Measurements from ENCODE around the gene TOR1B.

Gene TOR1B

DNA sequence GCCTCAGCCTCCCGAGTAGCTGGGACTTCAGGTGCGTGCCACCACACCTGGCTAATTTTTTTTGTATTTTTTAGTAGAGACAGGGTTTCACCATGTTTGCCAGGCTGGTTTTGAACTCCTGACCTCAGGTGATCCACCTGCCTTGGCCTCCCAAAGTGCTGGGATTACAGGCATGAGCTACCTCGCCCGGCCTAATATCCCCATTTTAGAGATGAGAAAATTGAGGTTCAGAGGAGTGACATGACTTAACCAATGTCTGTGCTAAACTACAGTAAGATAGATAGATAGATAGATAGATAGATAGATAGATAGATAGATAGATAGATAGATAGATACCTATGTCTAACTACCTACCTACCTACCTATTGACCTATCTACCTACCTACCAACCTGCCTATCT is 26.9 kb upstream of the TOR1B start:
- in situ Hi-C loops (cut with MboI; ENCODE audit: low sequenced_read_pairs), result loop anchor here (25.0 kb wide), 1 partner anchor 639 kb away; no protein-coding TSS in a partner anchor

DNA sequence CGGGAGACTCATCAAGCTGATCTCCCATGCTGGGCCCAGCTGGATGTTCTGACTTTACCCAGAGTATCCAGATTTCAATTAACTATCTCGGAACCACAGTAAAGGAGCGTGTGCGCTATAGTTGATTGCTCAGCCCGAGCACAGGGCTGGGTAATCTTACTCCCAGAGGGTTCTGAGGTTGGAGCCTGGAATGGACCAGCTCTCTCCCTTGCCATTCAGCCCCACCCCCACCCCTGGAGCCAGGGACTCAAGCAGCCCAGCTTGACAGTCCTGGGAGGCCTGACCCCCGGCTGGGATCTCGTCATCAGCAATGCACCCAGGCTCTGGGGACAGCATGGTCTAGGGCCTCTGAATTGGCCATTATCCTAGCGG is 26.4 kb upstream of the TOR1B start:
- in situ Hi-C loops (cut with MboI; ENCODE audit: low sequenced_read_pairs), result loop anchor here (25.0 kb wide), 1 partner anchor 639 kb away; no protein-coding TSS in a partner anchor

DNA sequence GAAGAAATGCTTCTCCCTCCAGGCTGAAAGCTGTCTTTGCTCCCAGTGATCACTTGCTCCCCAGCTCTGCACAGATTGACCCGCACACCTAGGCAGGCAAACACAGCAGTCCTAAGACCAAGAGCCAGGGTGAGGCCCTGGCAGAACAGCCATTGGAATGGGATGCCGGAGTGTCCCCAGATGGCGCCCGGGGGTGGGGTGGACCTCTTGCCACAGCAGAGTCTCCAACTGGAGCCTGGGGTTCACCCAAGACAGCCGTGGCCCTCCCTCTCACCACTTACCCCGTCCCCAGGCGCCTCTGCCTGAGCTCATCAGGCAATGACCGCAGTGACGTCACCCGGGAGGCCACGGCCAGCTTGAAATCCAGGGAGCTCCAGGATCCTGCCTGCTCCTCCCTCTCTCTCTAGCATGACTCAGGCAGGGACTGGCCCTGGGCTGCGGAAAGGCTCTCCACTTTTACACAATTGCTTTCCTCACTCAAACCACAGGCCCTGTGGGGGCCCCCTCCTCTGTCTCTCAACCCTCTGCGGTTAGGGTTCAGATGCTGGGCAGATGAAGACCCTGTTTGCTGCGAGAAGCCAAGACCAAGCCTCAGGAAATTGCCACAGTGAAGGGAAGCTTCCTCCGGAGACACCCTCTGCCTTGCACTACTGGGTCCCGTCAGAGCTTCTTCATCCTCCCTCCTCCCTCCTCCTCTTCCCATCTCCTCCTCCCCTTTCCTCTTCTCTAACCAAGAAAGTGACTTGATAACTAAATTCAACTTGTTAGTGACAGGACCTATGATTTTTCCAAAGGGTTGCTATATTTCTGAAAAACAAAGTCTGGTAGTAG is 25.8 kb upstream of the TOR1B start:
- in situ Hi-C loops (cut with MboI; ENCODE audit: low sequenced_read_pairs), result loop anchor here (25.0 kb wide), 1 partner anchor 640 kb away; no protein-coding TSS in a partner anchor

DNA sequence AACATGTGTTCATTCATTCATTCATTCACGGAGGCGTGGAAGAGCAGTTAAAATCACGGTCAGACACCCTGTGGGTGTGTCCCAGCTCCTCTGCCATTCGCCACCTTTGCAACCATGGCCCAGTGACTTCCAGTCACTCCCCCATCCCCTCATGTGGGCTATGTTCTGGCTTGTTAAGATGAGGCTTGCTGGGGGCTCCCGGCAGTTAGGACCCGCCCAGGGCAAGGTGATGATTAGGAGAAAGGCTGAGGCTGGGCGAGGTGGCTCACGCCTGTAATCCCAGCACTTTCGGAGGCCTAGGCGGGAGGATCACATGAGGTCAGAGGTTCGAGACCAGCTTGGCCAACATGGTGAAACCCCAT is 25.2 kb upstream of the TOR1B start:
- in situ Hi-C loops (cut with MboI; ENCODE audit: low sequenced_read_pairs), result loop anchor here (25.0 kb wide), 1 partner anchor 640 kb away; no protein-coding TSS in a partner anchor

DNA sequence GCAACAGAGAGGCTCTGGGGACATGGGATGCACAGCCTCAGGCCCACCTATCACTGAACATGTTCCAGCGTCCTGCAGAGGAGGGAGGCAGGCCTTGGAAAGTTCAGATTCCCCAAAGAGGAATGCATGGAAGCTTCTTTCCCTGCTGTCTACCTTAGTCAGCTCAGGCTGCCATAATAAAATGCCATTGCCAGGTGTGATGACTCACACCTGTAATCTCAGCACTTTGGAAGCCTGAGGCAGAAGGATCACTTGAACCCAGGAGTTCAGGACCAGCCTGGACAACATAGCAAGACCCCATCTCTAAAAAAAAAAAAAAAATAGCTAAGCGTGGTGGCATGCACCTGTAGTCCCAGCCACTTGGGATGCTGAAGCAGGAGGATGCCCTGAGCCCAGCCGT is 24.5 kb upstream of the TOR1B start:
- in situ Hi-C loops (cut with MboI; ENCODE audit: low sequenced_read_pairs), result loop anchor here (25.0 kb wide), 1 partner anchor 641 kb away; no protein-coding TSS in a partner anchor

DNA sequence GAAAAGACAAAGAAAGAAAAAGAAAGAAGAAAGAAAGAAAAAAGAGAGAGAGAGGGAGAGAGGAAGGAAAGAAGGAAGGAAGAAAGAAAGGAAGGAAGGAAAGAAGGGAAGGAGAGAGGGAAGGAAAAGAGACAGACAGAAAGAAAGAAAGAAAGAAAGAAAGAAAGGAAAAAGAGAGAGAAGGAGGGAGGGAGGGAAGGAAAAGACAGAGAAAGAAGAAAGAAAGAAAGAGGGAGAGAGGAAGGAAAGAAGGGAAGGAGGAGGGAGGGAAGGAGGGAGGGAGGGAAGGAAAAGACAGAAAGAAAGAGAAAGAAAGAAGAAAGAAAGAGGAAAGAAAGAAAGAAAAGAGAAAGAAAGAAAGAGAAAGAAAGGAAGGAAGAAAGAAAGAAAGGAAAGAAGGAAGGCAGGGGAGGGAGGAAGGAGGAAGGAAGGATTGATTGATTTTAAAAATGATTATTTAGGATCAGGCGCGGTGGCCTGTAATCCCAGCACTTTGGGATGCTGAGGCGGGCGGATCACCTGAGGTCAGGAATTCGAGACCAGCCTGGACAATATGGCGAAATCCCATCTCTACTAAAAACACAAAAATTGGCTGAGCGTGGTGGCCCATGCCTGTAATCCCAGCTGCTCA is 23.3 kb upstream of the TOR1B start:
- in situ Hi-C loops (cut with MboI; ENCODE audit: low sequenced_read_pairs), result loop anchor here (5.0 to 25.0 kb wide), 3 partner anchors 42 to 642 kb away; no protein-coding TSS in a partner anchor

DNA sequence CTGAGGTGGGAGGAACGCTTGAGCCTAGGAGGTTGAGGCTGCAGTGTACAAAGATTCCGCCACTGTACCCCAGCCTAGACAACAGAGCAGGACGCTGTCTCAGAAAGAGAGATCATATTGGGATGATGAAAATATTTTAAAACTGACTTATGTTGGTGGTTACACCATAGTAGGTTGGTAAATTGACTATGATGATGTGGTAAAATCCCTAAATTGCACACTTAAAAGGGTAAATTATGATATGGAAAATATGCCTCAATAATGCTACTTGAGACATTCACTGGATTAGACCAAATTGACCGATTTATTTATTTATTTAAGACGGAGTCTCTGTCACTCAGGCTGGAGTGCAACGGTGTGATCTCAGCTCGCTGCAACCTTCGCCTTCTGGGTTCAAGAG is 21.9 kb upstream of the TOR1B start:
- in situ Hi-C loops (cut with MboI; ENCODE audit: low sequenced_read_pairs), result loop anchor here (5.0 to 25.0 kb wide), 3 partner anchors 44 to 644 kb away; no protein-coding TSS in a partner anchor

DNA sequence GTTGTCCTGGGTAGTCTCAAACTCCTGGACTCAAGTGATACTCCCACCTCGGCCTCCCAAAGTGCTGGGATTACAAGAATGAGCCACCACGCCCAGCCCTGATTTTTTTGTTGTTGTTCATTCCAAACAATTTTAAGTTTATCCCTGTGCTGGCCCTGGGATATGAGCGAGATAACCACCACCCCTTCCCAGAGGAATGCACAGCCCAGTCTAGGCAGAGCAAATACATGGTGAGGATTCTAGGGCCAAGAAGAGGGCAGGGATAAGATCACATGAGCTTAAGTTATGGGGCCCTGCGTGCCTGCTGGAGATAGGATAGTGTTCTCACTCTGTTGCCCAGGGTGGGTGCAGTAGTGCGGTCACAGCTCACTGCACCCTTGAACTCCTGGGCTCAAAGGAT is 21.0 kb upstream of the TOR1B start:
- in situ Hi-C loops (cut with MboI; ENCODE audit: low sequenced_read_pairs), result loop anchor here (5.0 to 25.0 kb wide), 3 partner anchors 45 to 645 kb away; no protein-coding TSS in a partner anchor

DNA sequence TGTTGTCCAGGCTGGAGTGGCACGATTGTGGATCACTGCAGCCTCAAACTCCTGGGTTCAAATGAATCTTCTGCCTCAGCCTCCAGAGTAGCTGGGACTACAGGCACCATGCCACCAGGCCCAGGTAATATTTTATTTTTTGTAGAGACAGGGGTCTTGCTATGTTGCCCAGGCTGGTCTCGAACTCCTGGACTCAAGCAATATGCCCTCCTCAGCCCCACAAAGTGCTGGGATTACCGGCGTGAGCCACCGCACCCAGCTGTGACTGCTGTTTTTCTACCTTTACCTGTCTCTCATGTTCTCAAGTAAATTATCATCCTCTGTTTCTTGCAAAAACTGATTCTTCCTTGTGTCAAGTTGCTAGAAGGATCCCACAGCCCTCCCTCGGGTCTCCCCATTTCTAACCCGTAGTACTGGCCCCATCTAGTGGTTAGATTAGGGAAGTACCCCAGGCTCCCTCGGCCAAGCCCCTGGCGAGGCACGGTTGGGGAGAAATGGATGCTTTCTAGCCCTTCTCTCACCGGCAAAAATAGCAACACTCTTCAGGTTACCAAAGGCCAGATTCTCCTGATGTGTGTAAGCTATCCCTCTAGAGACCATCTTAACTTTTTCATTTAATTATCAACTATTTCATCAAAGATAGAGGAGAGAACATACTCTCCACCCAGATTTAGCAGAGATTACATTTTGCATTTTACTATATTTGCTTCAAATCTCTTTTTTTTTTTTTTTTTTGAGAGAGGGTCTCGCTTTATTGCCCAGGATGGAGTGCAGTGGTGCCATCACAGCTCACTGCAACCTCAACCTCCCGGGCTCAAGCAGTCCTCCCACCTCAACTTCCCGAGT is 19.2 kb upstream of the TOR1B start:
- in situ Hi-C loops (cut with MboI; ENCODE audit: low sequenced_read_pairs), result loop anchor here (5.0 to 25.0 kb wide), 3 partner anchors 46 to 646 kb away; no protein-coding TSS in a partner anchor

DNA sequence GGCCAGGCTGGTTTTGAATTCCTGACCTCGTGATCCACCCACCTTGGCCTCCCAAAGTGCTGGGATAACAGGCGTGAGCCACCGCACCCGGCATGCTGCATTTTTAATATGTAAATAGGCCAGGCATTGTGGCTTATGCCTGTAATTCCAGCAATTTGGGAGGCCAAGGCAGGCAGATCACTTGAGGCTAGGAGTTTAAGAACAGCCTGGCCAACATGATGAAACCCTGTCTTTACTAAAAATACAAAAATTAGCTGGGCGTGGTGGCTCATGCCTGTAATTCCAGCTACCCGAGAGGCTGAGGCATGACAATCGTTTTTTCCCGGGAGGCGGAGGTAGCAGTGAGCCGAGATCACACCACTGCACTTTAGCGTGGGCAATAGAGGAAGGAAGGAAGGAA is 18.0 kb upstream of the TOR1B start:
- in situ Hi-C loops (cut with MboI; ENCODE audit: low sequenced_read_pairs), result loop anchor here (5.0 to 25.0 kb wide), 3 partner anchors 48 to 648 kb away; no protein-coding TSS in a partner anchor

DNA sequence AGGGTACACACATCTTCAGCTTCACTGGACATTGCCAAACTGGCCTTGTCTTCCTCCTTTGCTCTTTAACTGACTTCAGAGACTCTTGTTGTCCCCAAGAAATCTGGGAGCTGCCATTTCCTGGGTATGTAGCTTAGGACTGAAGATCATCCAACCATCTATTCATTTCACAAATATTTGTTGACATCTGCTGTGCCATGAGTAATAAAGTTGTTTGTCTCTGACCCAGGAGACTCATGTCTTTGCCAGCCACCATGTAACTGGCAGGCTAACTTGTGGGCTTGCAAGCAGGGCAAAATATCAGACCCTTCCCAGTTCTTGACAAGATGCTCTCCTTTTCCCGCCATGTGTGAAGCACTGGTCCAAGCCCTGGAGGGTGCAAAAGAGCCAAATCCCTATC is 17.1 kb upstream of the TOR1B start:
- in situ Hi-C loops (cut with MboI; ENCODE audit: low sequenced_read_pairs), result loop anchor here (25.0 kb wide), 1 partner anchor 649 kb away; no protein-coding TSS in a partner anchor

DNA sequence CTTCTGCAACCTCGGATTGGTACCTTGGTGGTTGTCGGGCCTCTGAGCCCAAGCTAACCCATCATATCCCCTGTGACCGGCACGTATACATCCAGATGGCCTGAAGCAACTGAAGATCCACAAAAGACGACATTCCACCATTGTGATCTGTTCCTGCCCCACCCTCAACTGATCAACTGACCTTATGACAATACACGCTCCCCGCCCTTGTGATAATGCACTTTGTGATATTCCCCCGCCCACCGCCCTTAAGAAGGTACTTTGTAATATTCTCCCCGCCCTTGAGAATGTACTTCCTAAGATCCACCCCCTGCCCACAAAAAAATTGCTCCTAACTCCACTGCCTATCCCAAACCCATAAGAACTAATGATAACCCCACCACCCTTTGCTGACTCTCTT is 16.5 kb upstream of the TOR1B start:
- in situ Hi-C loops (cut with MboI; ENCODE audit: low sequenced_read_pairs), result loop anchor here (25.0 kb wide), 1 partner anchor 649 kb away; no protein-coding TSS in a partner anchor

DNA sequence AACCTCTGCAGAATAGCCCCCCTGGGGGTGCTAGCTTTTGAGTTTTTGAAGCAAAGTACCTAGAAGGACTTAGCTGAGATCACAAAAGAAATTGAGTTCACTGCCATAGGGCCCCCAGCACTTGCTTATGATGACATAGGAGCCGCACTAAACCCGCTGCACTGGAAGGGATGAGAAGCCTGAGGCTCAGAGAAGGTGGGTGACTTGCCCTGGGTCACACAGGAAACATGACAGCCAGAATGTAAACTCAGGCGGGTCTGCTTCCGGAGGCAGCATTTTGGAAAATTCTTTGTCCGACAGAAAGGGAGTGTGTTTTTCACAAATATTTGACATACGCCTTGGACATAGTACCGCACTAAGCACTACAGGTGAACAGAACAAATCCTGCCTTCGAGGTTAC is 8.4 kb upstream of the TOR1B start:
- in situ Hi-C loops (cut with MboI; ENCODE audit: low sequenced_read_pairs), result loop anchor here (25.0 kb wide), 1 partner anchor 657 kb away; no protein-coding TSS in a partner anchor

DNA sequence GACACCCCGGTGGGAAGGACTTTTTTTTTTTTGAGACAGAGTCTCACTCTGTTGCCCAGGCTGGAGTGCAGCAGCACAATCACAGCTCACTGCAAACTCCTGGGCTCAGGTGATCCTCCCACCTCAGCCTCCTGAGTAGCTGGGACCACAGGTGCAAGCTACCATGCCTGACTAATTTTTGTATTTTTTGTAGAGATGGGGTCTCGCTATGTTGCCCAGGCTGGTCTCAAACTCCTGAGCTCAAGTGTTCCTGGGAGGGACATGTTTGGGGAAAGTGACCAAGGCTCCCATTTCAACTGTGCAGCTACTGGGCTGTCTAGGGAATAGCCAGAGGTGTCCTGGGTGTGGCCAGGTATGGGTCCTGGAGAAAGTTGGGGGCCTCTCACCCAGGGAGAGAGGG is 7.0 kb upstream of the TOR1B start:
- in situ Hi-C loops (cut with MboI; ENCODE audit: low sequenced_read_pairs), result loop anchor here (25.0 kb wide), 1 partner anchor 659 kb away; no protein-coding TSS in a partner anchor

DNA sequence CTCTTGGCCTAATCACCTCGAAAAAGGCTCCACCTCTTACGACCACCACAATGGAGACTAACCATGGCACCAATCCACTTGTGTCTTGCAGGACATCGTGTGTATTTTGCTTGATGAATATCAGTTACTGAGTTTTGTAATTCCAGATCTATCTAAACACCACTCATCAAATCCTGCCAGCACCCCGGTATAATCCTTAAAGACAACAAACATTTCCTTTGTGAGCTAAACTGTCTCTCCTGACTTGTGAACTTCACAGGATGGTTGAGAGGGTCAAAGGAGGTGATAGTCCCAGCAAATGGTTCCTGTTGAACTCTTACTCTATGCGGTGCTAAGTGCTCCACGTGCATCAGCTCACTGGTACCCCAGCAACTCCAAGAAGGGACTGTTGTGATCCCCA is 4.0 kb upstream of the TOR1B start:
- in situ Hi-C loops (cut with MboI; ENCODE audit: low sequenced_read_pairs), result loop anchor here (25.0 kb wide), 1 partner anchor 662 kb away; no protein-coding TSS in a partner anchor

DNA sequence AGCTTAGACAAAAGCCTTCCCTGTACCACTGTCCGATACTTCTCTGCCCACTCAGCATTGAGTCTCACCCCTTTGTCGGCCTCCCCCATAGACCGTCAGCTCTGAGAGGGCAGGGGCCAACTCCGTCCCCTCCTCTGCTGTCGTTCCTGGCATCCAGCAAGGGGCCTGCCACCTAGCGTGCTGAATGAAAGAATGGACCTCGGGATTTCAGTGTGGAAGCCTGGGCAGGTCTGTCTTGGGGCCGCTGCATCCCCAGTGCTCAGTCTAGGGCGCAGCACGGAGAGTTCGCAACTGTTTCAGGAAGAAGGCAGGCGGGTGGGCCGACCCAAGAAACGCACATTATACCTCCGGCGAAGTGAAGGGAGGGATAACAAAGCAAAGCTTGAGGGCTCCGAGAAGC is 1.5 kb upstream of the TOR1B start:
- in situ Hi-C loops (cut with MboI; ENCODE audit: low sequenced_read_pairs), result no loop called here

DNA sequence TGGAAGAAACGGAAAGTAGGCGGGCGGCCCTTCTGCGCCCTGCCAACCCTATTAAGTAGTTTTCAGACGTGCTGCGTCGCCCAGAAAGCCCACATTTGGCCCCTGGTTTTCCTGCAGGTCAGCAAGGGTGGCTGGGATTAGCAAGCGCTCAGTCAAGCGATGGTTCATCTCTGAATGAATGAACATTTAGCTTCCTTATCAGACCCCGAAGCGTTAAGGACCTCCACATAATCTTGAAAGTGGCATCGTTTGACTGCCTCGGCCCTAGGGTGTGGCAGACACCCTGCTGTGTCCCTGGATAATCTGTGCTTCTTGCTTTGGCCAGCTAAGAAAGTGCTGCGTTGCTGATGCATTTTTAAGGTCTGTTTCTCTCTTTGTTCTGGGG is 684 bp downstream of the TOR1B start:
- in situ Hi-C loops (cut with MboI; ENCODE audit: low sequenced_read_pairs), result no loop called here

DNA sequence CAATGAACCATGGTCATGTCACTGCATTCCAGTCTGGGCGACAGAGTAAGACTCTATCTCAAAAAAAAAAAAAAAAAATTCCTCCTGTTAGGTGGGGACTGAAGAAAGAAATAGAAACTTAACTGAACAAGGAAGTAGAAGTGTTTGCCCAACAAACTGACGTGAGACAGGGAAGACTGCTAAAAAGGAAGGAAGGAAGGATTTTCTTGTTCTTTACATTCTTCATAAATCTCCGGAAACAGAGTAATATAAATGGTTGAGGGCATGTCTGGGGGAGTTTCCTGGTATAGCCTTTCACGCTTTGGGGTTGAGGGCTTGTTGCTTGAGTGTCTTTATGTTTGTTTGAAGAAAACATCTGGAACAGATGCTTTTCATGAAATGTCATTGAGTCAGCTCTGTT is 3.1 kb downstream of the TOR1B start:
- in situ Hi-C loops (cut with MboI; ENCODE audit: low sequenced_read_pairs), result no loop called here

DNA sequence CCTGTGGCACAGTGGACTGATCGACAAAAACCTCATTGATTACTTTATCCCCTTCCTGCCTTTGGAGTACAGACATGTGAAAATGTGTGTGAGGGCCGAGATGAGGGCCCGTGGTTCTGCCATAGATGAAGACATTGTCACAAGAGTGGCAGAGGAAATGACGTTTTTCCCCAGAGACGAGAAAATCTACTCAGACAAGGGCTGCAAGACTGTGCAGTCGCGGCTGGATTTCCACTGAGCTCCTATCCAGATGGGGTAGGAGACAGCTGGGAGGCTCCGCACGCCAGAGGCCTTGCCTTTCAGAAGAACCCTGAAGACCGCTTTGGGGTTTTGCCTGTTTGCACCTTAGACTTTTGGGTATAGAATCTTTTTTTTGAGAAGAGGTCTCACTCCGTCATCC is 6.4 kb downstream of the TOR1B start:
- in situ Hi-C loops (cut with MboI; ENCODE audit: low sequenced_read_pairs), result no loop called here

DNA sequence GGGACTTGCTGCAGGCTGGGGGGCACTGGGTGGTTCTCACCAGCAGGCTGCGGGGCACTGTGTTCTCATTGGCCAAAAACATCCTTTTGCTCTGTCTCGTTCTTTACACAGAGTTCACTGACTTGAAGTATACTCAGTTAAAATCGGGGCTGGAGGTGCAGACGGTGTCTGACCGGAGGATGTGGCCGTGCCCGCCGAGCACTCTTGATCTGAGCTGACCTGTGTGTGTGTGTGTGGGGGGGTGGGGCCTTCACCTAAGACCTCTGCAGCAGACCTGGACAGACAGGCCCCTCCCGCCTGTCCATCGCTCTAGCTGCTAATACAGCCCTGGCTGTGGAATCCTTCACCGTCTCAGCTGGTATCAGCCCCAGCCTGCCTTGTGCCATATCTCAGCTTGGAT is 7.1 kb downstream of the TOR1B start:
- in situ Hi-C loops (cut with MboI; ENCODE audit: low sequenced_read_pairs), result no loop called here

DNA sequence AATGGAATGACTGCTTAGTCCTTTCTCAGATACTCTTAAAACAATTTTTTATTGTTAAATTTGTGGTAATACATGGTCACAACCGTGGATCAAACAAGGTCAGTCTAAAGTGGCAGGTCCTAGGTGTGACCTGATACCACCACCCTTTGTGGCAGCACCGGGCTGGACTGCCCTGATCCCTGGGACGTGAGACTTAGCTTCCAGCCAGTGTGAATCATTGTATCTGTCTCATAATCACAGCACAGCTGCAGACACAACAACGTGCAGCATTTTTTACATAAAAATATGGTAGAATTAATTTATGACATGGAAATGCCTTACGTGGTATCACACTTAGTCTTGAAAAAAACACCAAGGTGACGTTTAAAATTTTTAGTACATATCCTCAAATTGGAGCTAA is 7.8 kb downstream of the TOR1B start:
- in situ Hi-C loops (cut with MboI; ENCODE audit: low sequenced_read_pairs), result no loop called here

All from HL-60/S4 treated with retinoic acid at 250 ng/mL for 4 days and 3 days (cell line).